Measurements from ENCODE around the gene TTC3. TPM values are rescaled to one million over a fixed set of nuclear protein-coding genes. Genes with fewer than 3 reads are reported as not detected.
"Not testable (repeated sequence)": the region's sequence is repeated elsewhere in the genome, so short reads cannot be mapped to it uniquely, and the experiment has no call there.

The TTC3 gene
- total RNA-seq, 3 donors from 2014 or later, result 179 to 269 (median 249) TPM

- Histone ChIP-seq H3K4me1 (no peaks in the 10 kb centered on the region), H3K27ac (no peak overlapping the region), H3K36me3 (peaks cover 4% of the 10 kb centered on the region), H3K9me3 (no peaks in the 10 kb centered on the region), H3K27me3 (no peaks in the 10 kb centered on the region), H3K4me3 (no peak overlapping the region)
- intact Hi-C loops (cut with DNase I; ENCODE audit: low total_unique reads), result no loop called here
- no peak for DNase-seq (ENCODE audit: low spot score in 2 of 2)
- no peak for TF ChIP-seq POLR2A (IDR thresholded peaks at IDR 0.05)
- TF ChIP-seq CTCF (IDR thresholded peaks at IDR 0.05), result no peak
- TF ChIP-seq POLR2AphosphoS5 (IDR thresholded peaks at IDR 0.05), result no peak
Observed at GRCh38 chr21:37136261-37136660, 63.2 kb downstream of the TTC3 start.

- intact Hi-C loops (cut with DNase I; ENCODE audit: low total_unique reads), result no loop called here
- H3K9me3 ChIP-seq, result no peaks in the 10 kb centered on the region
Observed at GRCh38 chr21:37136744-37137143, 63.7 kb downstream of the TTC3 start.

GRCh38 chr21:37139154-37139553 lies 66.1 kb downstream of the TTC3 start:
- intact Hi-C loops (cut with DNase I; ENCODE audit: low total_unique reads), result no loop called here
- H3K27me3 ChIP-seq, result no peaks in the 10 kb centered on the region
- peaks cover 4% of the 10 kb centered on the region for H3K36me3 ChIP-seq
- no peak for TF ChIP-seq POLR2AphosphoS5 (IDR thresholded peaks at IDR 0.05)
- no peak for TF ChIP-seq POLR2A (IDR thresholded peaks at IDR 0.05)
- no peak for TF ChIP-seq CTCF (IDR thresholded peaks at IDR 0.05)
- H3K4me3 ChIP-seq, result no peak overlapping the region
- DNase-seq (ENCODE audit: low spot score in 2 of 2), result no peak
- H3K27ac ChIP-seq, result no peak overlapping the region
- H3K9me3 ChIP-seq, result no peaks in the 10 kb centered on the region
- no peaks in the 10 kb centered on the region for H3K4me1 ChIP-seq

More at GRCh38 chr21:37136744-37137143, 63.7 kb downstream of the TTC3 start:
- no peak for DNase-seq (ENCODE audit: low spot score in 2 of 2)
- Histone ChIP-seq H3K27me3 (no peaks in the 10 kb centered on the region), H3K4me1 (no peaks in the 10 kb centered on the region), H3K36me3 (peaks cover 4% of the 10 kb centered on the region), H3K4me3 (no peak overlapping the region), H3K27ac (no peak overlapping the region)
- TF ChIP-seq POLR2AphosphoS5 (IDR thresholded peaks at IDR 0.05), result no peak
- TF ChIP-seq POLR2A (IDR thresholded peaks at IDR 0.05), result no peak
- TF ChIP-seq CTCF (IDR thresholded peaks at IDR 0.05), result no peak

GRCh38 chr21:37139902-37140301 lies 66.8 kb downstream of the TTC3 start:
- no peaks in the 10 kb centered on the region for H3K27me3 ChIP-seq

GRCh38 chr21:37143392-37143791 lies 70.3 kb downstream of the TTC3 start:
- H3K4me1 ChIP-seq; H3K4me3 ChIP-seq; DNase-seq (ENCODE audit: low spot score in 2 of 2); H3K27me3 ChIP-seq; H3K36me3 ChIP-seq; H3K27ac ChIP-seq; intact Hi-C loops (cut with DNase I; ENCODE audit: low total_unique reads); H3K9me3 ChIP-seq: not testable (repeated sequence)

More at GRCh38 chr21:37139902-37140301, 66.8 kb downstream of the TTC3 start:
- intact Hi-C loops (cut with DNase I; ENCODE audit: low total_unique reads), result no loop called here
- H3K4me1 ChIP-seq, result no peaks in the 10 kb centered on the region
- TF ChIP-seq POLR2A (IDR thresholded peaks at IDR 0.05) (no peak), POLR2AphosphoS5 (IDR thresholded peaks at IDR 0.05) (no peak)
- H3K4me3 ChIP-seq, result no peak overlapping the region
- H3K36me3 ChIP-seq, result peaks cover 4% of the 10 kb centered on the region
- no peak for DNase-seq (ENCODE audit: low spot score in 2 of 2)
- H3K27ac ChIP-seq, result no peak overlapping the region
- H3K9me3 ChIP-seq, result no peaks in the 10 kb centered on the region

GRCh38 chr21:37145635-37146111 lies 72.6 kb downstream of the TTC3 start:
- Histone ChIP-seq H3K27me3 (no peaks in the 10 kb centered on the region), H3K27ac (no peak overlapping the region), H3K36me3 (peaks cover 2% of the 10 kb centered on the region), H3K4me3 (no peak overlapping the region), H3K9me3 (no peaks in the 10 kb centered on the region), H3K4me1 (no peaks in the 10 kb centered on the region)
- no peak for TF ChIP-seq POLR2AphosphoS5 (IDR thresholded peaks at IDR 0.05)
- TF ChIP-seq CTCF (IDR thresholded peaks at IDR 0.05), result no peak
- no peak for TF ChIP-seq POLR2A (IDR thresholded peaks at IDR 0.05)
- no peak for DNase-seq (ENCODE audit: low spot score in 2 of 2)
- intact Hi-C loops (cut with DNase I; ENCODE audit: low total_unique reads), result no loop called here
